GM19240 (cell line): ENCODE data around the gene CNMD.

ENCODE experiments used
- DNase-seq: peaks from one replicate; pipeline ENCODE4 v3.0.0; 2011; ENCODE audit warnings: low spot score; ENCODE audit not compliant: insufficient read length

Gene CNMD

GRCh38 chr13:52739468-52740071, at the start of gene CNMD:
Gene CNMD (minus strand): TSS chr13:52739820. CDS start chr13:52739701, 119 bp downstream.
- DNase-seq, result no peak

- DNase-seq, result no peak
These were observed 48.4 kb upstream of the CNMD start for GRCh38 chr13:52788011-52788410.

- no peak for DNase-seq
These were observed 47.6 kb upstream of the CNMD start for GRCh38 chr13:52787235-52787634.

- no peak for DNase-seq
These were observed 47.1 kb upstream of the CNMD start for GRCh38 chr13:52786766-52787165.

- no peak for DNase-seq
These were observed 46.1 kb upstream of the CNMD start for GRCh38 chr13:52785739-52786138.

GRCh38 chr13:52784591-52785340, 45.1 kb upstream of the CNMD start:
- DNase-seq, result no peak

- DNase-seq, result no peak
These were observed 44.3 kb upstream of the CNMD start for GRCh38 chr13:52783943-52784342.

- no peak for DNase-seq
These were observed 43.1 kb upstream of the CNMD start for GRCh38 chr13:52782471-52783448.

GRCh38 chr13:52780611-52781010, 41.0 kb upstream of the CNMD start:
- DNase-seq, result no peak

- DNase-seq, result no peak
These were observed 40.5 kb upstream of the CNMD start for GRCh38 chr13:52780092-52780491.

- DNase-seq, result no peak
These were observed 39.5 kb upstream of the CNMD start for GRCh38 chr13:52779103-52779502.

- DNase-seq, result no peak
These were observed 37.1 kb upstream of the CNMD start for GRCh38 chr13:52776726-52777125.

GRCh38 chr13:52775511-52775910, 35.9 kb upstream of the CNMD start:
- DNase-seq, result no peak

GRCh38 chr13:52767949-52768516, 28.4 kb upstream of the CNMD start:
- DNase-seq, result no peak

- no peak for DNase-seq
These were observed 26.2 kb upstream of the CNMD start for GRCh38 chr13:52765611-52766390.

GRCh38 chr13:52760077-52760476, 20.5 kb upstream of the CNMD start:
- DNase-seq, result no peak

GRCh38 chr13:52758114-52758513, 18.5 kb upstream of the CNMD start:
- DNase-seq, result no peak

GRCh38 chr13:52751196-52751595, 11.6 kb upstream of the CNMD start:
- DNase-seq, result no peak

- no peak for DNase-seq
These were observed 11.1 kb upstream of the CNMD start for GRCh38 chr13:52750713-52751112.

- no peak for DNase-seq
These were observed 9.8 kb upstream of the CNMD start for GRCh38 chr13:52749419-52749818.

- no peak for DNase-seq
These were observed 6.5 kb upstream of the CNMD start for GRCh38 chr13:52746141-52746540.
